Stimulated activated CD8-positive, alpha-beta memory T cell treated with anti-CD3 and anti-CD28 coated beads, Interleukin-12 subunit alpha, Interleukin-12 subunit beta, amount 100 ng/mL, for 24 hours (primary cell): ENCODE data around the gene GRAMD1B.

Source experiments
- DNase-seq: peaks from one replicate; pipeline ENCODE4 v3.0.0-alpha.2; 2020; ENCODE audit errors: extremely low read depth

Gene GRAMD1B

GRCh38 chr11:123475469-123475868 is 45.4 kb downstream of the GRAMD1B start:
- no peak for DNase-seq

GRCh38 chr11:123477205-123477907 is 47.3 kb downstream of the GRAMD1B start:
- no peak for DNase-seq

GRCh38 chr11:123478352-123478987 is 48.4 kb downstream of the GRAMD1B start:
- no peak for DNase-seq

- no peak for DNase-seq
Measured at GRCh38 chr11:123479048-123479837, 49.2 kb downstream of the GRAMD1B start.

GRCh38 chr11:123480290-123480815 is 50.3 kb downstream of the GRAMD1B start:
- no peak for DNase-seq

- DNase-seq, result no peak
Measured at GRCh38 chr11:123480882-123481281, 50.8 kb downstream of the GRAMD1B start.

GRCh38 chr11:123481640-123482039 is 51.6 kb downstream of the GRAMD1B start:
- DNase-seq, result no peak

GRCh38 chr11:123482218-123482617 is 52.1 kb downstream of the GRAMD1B start:
- no peak for DNase-seq

GRCh38 chr11:123483058-123483457 is 53.0 kb downstream of the GRAMD1B start:
- DNase-seq, result no peak

GRCh38 chr11:123483466-123483865 is 53.4 kb downstream of the GRAMD1B start:
- no peak for DNase-seq

- DNase-seq, result no peak
Measured at GRCh38 chr11:123484448-123484847, 54.4 kb downstream of the GRAMD1B start.

GRCh38 chr11:123487157-123487744 is 57.2 kb downstream of the GRAMD1B start:
- no peak for DNase-seq

- no peak for DNase-seq
Measured at GRCh38 chr11:123490527-123490926, 60.5 kb downstream of the GRAMD1B start.

GRCh38 chr11:123491241-123491640 is 61.2 kb downstream of the GRAMD1B start:
- no peak for DNase-seq

- DNase-seq, result no peak
Measured at GRCh38 chr11:123493349-123494063, 63.4 kb downstream of the GRAMD1B start.

- DNase-seq, result no peak
Measured at GRCh38 chr11:123494195-123495050, 64.4 kb downstream of the GRAMD1B start.

GRCh38 chr11:123504401-123504800 is 74.3 kb downstream of the GRAMD1B start:
- no peak for DNase-seq

- DNase-seq, result no peak
Measured at GRCh38 chr11:123505546-123506299, 75.7 kb downstream of the GRAMD1B start.

- no peak for DNase-seq
Measured at GRCh38 chr11:123507043-123507442, 77.0 kb downstream of the GRAMD1B start.
